Stimulated activated CD8-positive, alpha-beta memory T cell treated with anti-CD3 and anti-CD28 coated beads, Interleukin-15, amount 100 ng/mL, for 24 hours (primary cell): ENCODE data around the gene ALDH1A2.

Source experiments
- DNase-seq: peaks from one replicate; pipeline ENCODE4 v3.0.0-alpha.2; 2020; ENCODE audit warnings: low read depth

Gene ALDH1A2

DNA sequence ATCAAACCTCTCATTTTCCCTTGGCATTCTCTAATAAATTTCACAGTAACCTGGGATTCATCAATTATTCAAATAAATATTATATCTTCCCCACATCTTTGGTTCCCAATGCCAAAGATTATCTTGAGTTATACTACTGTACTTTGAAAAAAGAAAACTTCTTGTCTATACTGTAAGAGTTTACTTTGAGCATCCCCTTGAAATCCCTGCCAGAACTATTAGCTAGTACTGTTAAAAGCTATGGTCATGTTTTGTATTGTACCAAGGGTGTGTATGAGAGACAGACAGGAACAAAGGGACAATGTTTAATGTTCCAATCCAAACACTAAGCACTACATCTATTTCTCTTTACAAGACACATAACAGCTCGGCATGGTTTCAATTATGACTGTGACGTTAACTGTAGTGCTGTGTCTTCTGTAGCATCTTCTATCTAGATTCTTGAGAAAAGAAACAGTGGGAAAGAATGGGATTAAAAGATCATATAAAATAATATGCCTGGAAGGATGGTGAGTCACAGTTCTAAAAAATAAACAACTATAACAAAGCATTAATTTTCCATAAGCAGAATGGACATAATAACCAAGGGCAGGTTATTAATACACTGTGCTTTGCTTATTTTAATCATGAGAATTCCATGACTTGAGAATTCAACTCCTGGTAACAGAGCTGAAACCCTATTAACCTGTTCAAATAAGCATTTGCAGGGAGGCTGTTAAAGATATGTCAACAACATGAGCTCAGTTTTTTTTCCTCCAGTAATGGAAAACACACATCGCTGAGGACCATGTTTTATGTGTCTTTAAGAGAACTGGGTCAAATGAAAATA is 71.1 kb downstream of the ALDH1A2 start:
- DNase-seq, result no peak

DNA sequence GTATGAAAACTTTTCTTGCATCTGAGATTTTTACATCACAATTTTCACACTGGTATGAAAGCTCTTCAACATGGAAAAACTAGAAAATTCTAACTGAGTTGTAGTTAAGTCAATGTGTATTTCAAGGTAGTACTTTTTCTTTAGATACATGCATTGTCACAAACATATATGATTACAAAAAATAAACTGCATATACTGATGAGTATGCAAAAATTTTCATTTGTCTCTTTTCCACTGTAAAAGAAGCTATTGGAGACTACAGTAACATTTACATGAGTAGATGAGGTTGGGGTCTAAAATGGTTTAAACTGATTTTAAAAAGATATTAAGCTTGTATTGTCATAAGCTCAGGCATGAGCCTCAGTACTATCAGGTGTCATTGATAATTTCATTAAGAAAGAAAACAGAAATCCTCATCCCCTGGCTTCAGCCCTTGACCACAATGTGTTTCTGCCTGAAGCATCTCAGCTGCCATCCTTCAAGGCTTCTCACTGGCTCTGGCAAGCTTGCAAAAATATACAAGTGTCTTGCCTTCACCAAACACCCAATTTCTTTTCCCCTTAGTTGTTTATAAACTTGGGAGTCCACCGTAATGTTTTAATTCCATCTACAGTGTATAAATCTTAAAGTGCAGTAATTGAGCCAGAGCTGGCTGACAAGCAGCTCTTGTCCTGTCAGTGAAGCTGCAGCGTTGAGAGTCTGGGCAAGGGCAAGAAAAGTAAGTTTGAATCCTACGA is 71.9 kb downstream of the ALDH1A2 start:
- no peak for DNase-seq

GRCh38 chr15:57992761-57993355 is 72.7 kb downstream of the ALDH1A2 start:
- DNase-seq, result no peak

DNA sequence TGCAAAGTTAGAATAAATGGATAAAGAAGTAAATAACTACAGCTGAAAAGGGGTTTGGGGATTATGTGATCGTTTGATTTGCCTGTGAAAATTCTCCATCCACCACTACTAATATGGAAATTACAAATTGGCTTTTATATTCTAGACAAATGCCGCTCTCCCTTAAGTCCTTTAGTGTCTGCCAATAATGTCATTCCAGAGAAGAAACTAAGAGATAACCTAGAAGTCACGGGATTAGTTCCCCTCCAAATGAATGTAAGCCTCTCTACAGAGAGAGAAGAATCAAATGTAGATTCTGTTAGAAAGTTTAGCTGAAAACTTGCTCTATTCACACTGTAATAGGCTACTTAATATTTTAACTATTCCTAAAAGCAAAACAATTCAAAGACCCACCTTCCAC is 92.0 kb downstream of the ALDH1A2 start:
- DNase-seq, result no peak

- DNase-seq, result no peak
These were observed 92.6 kb downstream of the ALDH1A2 start for GRCh38 chr15:57972864-57973263.

- DNase-seq, result no peak
These were observed 95.5 kb downstream of the ALDH1A2 start for GRCh38 chr15:57969996-57970395.

- no peak for DNase-seq
These were observed 96.2 kb downstream of the ALDH1A2 start for GRCh38 chr15:57969355-57969754.

DNA sequence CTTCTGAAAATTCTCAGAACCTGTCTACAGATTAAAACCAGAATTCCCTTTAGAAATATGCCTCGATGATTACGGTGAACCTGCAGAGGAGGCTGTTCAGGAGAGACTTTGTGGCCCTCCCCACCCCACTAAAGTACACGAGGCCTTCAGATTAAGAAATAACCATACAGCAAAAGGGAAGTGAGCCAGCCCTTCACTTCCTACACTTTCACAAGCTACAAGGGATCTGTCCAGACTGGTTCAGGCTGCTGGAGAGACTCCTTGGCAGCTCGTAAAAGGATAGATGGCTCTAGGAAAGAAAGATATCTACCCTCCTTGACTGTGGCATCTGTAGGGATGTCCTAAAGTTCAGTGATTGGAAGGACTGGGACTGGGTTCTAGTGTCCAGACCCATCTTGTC is 102.6 kb downstream of the ALDH1A2 start:
- no peak for DNase-seq

DNA sequence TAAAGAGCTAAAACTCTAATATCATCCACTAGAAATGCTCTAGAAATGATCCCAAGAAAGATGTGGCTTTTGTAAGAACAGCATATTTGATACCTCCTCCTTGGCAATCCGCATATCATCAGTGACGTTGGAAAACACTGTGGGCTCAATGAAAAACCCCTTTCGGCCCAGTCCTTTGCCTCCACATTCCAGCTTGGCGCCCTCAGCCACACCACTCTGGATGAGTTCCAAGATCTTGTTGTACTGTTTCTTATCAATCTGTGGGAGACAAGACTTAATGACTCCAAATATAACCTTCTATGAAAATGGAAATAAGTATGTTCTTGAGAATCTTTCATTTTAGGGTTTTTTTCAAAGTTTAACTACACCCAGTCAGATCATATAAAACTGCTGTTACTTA is 103.6 kb downstream of the ALDH1A2 start:
- DNase-seq, result no peak

GRCh38 chr15:57957113-57957512 is 108.4 kb downstream of the ALDH1A2 start:
- no peak for DNase-seq

- no peak for DNase-seq
These were observed 111.6 kb downstream of the ALDH1A2 start for GRCh38 chr15:57953874-57954273.

GRCh38 chr15:57951328-57951932 is 114.1 kb downstream of the ALDH1A2 start:
- no peak for DNase-seq

GRCh38 chr15:57950381-57950946 is 115.0 kb downstream of the ALDH1A2 start:
- DNase-seq, result no peak

GRCh38 chr15:57949374-57949943 is 116.1 kb downstream of the ALDH1A2 start:
- no peak for DNase-seq

DNA sequence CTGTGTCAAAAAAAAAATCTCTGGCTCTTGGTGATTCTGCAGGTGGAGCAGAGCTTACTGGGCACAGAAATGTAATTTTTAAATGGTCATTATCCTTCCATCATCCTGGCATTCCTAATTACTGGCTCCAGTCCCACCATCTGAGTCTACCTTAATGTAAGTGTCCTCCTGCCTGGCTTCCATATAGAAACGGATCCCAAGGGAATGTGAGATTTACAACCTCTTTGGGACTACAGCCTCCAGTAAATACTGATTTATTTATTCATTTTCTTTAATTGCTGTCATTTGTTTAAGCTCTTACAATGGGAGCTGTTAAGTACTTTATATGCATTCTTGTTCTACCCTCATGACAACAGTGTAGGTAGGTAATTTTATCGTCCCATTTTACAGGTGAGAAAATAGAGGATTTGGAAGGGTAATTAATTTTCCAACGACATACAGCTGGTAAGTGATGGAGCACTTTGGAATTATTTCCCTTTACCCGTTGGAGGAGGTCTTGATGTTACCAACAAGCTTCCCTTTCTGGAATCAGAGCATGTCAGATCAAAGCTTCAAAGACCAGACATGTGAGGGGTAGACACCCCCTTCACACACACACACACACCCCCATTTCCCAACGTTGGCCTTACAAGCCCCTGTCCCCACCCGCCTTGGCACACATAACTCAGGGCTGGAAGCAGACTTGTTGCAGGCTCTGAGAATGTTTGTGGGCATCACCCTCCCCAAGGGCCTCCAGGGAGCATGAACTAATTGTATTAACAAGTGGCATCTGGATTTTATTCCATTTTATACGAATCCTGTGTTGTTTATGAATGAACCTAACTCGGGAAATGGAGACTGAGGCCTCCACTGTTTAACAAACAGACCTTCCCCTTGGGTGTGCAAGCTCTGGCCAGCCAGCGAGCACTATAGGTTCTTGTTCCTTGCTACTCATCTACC is 116.9 kb downstream of the ALDH1A2 start:
- no peak for DNase-seq

DNA sequence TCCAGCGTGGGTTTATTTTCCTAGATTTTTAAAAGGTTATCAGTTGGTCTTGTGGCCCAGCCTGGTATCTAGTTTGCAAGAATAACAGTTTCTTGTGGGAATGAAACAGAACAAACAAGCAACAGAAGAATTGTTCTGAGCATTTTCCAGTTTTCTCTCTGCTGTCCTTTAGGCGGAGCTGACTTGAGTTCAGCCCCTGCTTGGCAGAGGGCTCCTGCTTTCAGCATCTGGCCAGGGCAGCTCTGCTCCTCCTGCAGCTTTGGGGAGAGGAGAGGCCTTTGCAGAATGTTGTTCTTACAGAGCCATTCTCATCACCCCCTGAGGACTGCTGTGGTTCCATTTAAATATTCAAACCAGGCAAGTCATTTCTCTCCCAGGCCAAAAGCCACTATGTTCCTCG is 117.7 kb downstream of the ALDH1A2 start:
- DNase-seq, result no peak

GRCh38 chr15:57947282-57947681 is 118.2 kb downstream of the ALDH1A2 start:
- DNase-seq, result no peak

GRCh38 chr15:57946491-57947048 is 118.9 kb downstream of the ALDH1A2 start:
- no peak for DNase-seq

DNA sequence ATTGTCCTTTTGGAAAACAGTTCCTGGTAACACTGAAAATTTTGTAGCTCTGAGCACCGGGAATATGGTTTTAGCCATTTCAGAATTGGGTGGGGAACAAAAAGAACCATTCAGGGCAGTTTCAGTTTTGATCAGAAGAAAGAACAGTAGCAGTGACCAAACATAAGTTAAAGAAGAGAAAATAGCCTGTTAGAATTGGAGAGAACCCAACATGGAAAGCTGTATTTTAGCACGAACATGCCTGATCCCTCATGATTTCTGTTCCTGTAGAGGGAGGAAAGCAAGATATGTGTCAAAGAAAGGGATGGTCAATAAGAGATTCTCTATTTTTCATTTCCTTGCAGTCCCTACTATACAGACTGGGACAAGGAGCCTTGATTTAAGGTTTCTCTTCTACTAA is 119.9 kb downstream of the ALDH1A2 start:
- DNase-seq, result no peak

- no peak for DNase-seq
These were observed 121.6 kb downstream of the ALDH1A2 start for GRCh38 chr15:57943754-57944420.
